HG03378 (cell line): ENCODE results near the gene SRL.

Source experiments
- ATAC-seq: cut with Tn5 transposase; IDR thresholded peaks from one replicate; pipeline ENCODE4 v1.9.1; 2021; ENCODE audit warnings: mild to moderate bottlenecking, moderate library complexity; ENCODE audit not compliant: unreplicated experiment

Gene SRL

DNA sequence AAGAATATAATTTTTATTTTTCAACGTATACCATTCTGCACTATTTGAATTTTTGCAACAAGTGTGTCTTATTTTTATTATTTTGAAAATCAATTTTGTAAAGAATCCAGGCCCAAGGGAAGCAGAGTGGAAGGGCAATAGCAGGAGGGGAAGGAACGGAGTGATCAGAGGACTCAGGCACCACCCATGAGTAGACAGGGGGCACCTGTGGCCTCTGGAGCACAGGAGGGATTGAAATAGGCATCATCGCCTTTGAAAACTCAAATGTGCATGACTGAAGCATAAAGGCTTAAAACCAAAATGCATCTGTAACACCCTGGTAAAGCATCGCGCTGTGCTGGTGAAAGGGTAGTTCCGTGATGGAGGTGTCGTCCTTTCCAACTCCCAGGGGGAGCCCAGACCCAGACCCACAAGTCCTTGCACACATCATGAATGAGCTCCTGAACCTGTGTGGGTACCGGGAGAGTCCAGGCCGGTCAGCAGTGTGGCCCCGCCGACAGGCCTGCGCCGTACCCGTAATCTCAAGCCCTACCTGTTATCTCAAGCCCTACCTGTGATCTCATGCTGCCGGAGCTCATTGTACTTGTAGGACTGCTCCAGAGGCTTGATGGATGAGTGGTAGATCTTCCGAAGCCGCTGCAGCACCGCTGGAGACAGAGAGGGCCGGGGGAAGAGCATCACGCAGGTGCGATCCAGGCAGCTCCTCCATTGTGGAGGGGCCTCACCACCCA lies 39.1 kb downstream of the SRL start:
- no peak for ATAC-seq

DNA sequence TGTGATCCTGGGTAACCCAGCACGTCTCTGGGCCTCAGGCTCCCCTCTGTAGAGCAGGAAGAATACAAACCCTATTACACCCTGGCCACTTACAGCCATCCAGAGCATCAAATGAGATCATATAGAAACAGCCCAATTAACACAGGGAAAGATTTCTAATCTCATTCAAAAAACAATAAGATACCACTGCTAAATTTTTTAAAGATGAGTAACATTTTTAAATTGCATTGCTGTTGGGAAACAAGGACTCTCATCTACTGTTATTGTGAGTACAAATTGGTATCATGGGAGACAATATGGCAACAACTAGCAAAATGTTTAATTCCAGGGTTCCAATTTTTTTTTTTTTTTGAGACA lies 41.1 kb downstream of the SRL start:
- no peak for ATAC-seq

DNA sequence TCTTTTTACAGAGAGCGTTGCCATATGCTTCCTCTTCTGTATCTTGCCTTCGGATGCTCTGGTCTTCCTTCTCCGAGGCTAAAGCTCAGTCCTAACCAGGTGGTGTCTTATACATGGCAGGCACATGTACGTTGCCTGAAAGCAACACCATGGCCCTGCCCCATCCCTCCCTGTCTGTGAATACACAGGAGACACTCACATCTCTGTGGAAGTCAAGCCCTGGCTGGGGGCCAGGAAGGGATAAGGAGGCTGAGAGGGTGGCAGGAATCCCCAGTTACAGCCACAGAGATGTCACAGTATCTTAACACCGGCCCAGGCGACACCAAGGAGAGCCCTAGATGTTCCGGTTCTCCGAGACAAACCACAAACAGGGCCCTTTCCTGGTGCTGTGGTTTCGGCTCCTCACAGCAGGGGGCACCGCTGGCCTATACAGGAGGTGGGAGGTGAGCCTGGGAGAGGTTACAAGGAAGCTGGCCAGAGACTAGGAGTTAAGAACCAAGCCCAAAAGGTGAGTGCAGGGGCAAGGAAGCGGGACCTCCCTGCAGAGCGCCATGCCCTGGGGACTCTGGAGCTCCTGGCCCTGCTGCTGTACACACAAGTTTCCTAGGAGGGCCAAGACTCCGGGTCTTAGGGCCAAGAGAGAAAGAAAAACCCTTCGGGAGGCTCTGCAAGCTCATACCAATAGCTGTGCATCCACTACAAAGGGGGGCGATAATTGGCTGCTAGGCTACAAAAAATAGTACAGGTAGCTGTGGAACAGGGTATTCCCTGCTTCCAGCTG lies 41.7 kb downstream of the SRL start:
- no peak for ATAC-seq

DNA sequence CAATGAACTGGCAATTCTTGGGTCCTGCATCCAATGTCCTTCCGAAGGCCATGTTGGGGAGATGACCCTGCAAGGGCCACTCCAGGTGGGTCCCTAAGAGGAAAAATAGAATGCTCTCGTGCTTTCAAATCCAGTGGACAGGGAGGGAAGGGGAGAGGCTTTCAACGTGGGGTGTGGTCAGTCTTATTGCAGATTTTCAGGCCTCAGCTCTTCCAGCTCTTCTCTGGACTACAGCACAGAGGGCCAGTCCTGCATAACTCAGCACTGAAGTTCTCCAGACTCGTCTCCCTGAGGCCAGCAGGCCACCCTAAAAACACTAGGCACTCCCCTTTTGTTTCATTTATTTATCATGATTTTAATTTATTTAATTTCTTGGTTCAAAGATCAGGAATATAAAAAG lies 43.1 kb downstream of the SRL start:
- no peak for ATAC-seq

DNA sequence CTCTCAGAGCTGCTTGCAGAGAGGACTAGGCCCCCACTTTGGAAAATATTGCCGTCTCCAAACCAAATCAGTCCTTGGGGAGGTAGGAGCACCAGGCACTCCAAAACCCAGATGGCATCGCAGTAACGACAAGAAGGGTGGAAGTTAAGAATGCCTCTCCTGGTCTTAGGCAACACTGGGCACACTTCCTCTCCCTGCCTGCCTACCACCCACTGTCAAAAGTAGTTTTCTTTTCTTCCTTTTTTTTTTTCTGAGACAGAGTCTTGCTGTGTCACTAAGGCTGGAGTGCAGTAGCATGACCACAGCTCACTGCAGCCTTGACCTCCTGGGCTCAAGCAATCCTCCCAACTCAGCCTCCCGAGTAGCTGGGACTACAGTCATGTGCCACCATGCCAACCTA lies 47.2 kb downstream of the SRL start:
- ATAC-seq, result no peak

DNA sequence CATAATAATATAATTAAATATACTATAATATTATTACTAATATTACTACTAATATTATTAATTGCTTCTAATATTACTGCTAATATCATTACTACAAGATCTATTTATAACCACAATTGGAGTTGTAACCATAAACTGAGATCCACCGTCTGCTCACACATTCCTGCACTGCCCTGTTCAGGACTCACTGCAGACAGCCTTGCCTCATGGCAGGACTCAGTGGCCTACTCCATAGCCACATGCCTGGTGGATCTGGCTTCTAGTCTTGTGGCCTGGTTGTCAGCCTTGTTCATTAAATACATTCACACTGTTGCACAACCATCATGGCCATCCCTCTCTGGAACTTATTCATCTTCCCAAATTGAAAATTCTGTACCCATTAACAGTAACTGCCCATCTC lies 48.0 kb downstream of the SRL start:
- ATAC-seq, result no peak

DNA sequence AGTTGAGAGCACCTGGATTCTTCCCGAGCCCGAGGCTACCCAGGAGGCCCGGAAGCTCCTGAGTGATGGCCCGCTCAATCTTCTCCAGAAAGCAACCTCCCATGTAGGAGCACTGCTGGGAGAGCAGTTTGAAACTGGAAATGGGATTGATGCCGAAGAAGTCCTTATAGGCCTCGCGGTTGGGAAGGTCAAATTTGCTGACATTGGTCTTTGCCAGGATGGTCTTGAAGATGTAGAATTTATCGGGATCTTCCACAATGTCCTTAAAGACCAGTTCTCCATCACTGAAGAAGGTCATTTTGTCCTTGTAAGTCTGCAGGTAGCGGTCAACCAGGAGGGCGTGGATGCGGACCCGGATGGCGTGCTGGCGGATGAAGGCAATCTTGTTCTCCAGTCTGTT lies 49.7 kb downstream of the SRL start:
- ATAC-seq, result no peak

DNA sequence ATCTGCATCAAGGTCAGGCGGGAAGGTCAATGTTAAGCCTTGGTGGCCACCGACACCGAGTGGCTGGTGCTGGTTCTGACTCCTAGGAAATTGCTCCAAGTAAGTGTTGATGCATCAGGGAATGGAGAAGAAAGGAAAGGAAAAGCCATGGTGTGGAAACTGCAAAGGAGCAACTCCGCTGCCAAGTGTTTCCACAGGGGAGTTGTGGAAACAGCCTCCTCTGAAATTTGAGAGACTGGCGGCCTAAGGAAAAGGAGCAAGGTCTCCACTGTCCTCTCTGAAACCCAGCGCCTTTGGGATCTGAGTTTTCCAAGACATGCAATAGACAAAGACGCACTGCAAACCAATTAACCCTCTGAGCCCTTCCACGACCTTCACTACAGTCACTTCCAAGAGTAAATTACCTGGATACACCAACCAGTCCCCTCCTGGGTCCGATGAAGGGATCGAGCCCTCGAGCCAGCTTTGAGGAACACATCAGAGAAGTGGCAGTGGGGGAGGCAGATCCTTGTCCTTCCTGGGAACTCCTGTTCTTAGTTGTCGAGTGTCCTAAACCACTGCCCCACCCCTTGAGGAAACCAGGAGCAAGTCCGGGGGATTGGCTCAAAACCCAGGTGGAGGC lies 51.1 kb downstream of the SRL start:
- ATAC-seq, result no peak

DNA sequence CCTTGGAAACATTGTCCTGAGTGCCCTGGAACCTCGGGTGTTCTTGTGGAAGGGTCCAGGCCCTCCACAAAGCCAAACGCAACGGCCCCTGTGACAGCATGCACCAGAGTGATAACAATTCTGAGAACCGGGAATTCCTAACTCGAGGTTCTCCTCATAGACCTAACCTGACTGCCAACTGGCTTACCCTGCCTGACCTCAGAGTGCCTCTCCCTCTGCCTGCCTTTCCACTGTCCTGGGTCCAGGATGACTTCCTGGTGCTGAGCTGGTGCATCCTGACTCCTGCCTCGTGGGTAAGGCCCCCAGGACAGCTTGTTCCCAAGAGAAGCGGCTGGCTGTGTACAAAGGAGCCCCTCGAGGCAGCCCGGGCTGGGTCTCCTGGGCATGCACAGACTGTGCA lies 51.8 kb downstream of the SRL start:
- no peak for ATAC-seq

DNA sequence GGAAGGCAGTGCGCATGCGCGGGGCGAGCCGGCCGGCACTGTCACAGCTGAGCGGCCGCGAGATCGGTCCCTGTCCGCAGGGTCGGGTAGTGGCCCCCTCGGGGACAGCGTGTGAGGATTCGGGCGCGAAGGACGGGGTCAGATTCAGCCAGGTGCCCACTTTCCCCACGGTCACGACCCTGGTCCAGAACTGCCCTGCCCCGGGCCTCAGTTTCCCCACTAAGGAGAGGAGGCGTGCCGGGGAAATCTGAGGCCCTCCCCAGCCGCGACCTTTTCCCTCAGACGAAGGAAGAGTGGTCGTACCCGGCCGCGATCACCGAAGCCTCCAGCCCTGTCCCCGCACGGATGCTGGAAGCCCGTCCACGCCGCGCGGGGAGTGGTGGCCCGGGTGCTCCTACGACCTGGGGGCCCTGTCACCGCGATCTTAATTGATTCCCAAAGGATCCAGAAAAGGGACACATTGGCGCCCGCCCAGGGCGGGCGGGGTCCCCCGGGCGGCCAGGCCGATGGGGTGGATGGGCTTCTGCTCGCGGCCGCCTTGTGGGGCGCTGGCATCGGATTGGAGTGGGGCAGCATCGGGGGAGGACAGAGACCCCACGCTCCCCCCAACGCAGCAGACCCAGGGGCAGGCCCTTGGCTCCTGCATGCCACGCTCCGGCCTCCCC lies 57.7 kb downstream of the SRL start:
- no peak for ATAC-seq

DNA sequence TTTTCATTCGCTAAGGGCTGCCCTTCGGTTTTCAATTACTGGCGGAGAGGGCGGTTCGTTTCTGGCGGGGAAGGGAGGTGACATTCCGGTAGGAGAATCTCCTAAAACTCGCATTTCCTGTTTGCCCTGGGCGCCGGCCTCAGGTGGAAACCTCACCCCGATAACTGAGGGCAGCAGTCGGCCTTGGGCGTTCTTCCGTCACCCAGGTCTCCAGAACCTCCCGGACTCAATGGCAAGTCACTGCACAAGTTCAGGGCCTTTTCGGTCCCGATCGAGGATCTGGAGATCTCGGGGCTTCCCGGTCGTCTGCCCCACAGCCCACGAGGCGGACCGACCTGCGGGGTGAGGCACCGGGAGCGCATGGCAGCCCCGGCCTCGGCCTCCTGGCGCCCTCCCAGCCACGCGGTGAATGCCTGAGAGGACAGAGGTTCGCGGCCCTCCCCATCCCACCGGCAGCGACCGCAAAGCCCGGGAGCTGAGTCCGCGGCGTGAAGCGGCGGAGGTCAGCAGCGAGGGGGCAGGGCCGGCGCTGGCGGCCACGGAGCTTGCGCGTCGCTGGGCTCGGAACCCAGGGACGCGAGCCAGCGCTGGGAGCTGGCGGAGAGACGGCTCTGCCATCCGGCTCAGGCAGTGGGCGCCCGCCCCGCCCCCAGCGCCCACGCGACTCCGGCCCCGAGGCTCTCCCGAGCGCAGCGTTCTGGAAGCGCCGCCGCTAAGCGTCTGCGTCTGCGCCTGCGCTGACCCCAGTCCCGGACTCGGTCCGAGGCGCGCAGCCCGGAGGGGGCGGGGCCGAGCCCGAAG lies 58.4 kb downstream of the SRL start:
- ATAC-seq, result peak; percentile 57

DNA sequence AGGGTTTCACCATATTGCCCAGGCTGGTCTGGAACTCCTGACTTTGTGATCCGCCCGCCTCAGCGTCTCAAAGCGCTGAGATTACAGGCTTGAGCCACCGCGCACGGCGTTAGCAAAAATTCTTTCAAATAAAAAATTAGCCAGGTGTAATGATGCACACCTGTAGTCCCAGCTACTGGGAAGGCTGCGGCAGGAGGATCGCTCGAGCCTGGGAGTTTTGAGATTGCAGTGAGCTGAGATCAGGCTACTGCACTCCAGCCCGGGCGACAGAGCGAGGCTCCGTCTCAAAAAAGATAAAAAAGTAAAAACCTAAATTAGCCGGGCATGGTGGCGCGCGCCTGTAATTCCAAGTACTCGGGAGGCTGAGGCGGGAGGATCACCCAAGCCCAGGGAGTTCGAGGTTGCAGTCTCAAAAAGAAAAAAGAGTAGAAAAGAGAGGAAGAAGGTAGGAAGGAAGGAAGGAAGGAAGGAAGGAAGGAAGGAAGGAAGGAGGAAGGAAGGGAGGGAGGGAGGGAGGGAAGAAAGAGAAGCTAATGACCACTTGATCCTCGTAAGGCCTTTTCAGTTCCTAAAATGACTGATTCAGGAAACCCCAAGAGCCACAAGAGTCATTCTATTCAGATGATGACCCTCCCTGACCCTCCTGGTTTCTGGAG lies 59.2 kb downstream of the SRL start:
- peak; percentile 28 for ATAC-seq

DNA sequence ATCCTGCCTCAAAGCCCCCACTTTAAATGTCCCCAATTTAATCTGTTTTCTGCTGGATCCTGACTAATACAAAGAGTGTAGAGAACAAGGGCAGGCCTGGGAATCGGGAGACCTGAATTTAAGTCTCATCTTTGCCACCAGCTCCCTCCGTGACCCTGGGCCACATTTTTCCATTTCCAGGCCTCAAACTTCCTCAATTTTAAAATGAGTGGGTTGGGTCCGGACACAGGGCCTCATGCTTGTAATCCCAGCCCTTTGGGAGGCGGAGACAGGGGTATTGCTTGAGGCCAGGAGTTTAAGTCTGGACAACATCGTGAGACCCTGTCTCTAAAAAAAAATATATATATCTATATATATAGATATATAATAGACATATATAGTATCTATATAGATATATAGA lies 61.4 kb downstream of the SRL start:
- ATAC-seq, result no peak

DNA sequence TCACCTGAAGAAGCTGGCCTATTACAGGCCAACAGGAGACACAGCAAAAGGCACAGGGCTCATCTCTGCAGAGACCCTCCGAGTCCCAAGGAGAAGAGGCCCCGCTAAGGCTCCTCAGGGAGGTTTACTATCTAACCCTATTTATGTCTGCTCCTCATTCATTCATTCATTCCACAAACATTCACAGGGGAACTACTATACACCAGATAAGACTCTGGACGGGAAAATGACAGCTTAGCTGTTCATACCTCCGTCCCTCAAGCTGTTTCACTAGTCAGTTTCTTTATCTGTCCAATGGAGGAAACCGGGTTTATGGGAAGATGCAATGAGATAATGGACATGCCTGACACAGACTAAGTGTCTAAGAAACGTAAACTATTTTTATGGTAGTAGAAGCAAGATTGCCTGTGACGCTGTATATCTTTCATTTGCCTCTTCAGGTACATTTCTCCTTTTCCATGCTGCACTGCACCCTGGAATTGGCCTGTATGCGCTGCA lies 62.1 kb downstream of the SRL start:
- ATAC-seq, result no peak

DNA sequence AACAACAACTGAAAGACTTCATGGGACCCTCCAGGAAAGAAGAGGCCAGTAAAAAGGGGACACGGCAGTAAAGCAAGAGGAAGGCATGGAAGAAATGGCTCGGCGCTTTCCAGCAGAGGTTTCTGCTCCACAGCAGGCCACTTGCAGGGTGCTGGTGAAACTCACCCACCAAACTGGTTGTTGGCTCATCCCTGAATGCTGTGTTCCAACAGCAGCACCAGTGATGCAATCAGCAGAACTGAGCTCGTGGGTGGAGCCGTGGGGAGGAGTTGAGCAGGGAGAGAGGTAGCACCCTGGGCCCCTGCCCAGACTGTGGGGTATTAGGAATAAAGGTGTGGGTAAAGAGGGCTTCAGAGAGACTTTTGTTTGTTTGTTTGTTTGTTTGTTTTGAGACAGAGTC lies 62.9 kb downstream of the SRL start:
- no peak for ATAC-seq

DNA sequence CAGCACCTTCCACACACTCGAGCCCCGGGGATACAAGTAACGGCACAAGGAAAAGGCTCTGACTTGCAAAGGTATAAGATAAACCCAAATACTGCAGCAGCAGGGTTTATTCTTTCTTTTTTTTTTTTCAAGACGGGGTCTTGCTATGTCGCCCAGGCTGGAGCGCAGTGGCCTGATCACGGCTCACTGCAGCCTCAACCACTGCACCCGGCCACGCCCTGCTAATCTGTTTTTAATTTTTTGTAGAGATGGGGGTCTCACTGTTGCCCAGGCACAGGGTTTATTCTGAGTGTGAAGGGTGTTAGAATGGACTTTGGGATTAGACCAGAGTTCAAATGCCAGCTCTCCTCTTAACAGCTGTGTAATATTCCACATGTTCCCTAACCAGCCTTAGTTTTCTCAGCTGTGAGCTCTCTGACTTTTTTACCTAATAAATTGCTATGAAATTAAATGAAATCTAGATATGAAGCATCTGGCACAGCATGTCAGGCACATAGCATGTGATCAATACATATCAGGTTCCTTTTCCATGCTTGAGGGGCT lies 63.3 kb downstream of the SRL start:
- no peak for ATAC-seq

DNA sequence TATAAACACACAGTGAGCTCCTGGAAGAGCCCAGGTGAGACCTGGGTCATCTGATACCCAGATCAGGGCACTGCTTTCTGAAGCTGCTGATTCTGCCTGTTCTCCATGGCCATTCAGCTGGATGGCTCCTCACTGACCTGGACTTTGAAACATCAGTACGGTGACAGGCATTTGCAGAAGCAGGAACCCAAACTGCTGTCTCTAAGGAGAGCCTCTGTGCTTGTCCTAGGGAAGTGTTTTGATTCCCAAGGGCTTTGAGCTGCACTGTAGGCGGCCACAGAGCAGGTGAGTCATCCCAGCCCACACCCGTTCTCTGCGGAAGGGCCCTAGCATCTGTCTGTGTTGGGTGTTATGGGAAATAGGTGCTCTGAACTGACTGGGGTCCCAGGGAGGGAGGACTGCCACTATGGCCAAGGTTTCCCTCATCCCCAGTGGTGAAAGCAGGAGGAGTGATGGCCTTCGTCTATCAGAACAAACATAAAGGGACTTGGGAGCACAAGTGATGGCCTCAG lies 64.9 kb downstream of the SRL start:
- peak; percentile 51 for ATAC-seq

DNA sequence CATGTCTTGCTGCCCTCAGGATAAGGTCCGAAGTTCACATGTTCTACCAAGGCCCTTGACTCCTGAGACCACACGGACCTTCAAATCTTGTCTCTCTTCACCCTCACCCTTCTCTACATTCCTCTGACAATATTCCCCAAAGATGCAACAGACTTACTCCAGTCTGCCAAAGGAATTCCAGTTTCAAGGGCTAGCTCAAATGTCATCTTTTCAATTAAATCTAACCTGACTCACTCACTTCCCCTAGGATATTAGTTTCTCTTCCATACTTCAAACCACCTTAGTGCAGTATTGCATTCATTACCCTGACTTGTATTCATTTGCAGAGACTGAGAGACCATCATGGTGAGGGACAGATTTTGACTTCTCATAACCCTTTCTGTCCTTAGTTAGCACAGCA lies 66.0 kb downstream of the SRL start:
- no peak for ATAC-seq

DNA sequence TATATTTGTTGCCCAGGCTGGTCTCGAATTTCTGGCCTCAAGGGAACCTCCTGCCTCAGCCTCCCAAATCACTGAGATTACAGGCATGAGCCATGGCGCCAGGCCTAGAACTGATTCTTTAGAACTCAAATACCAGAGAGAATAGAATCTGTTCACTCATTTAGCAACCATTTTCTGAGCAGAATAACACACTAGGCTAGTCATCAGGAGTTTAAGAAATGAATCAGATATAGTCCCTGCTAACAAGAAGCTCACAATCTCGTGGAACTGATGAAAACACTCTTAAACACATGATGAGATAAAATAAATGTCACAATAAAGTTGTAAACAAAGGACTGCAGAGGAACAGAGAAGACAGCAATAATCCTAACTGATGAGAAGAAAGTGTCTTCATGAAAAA lies 69.8 kb downstream of the SRL start:
- ATAC-seq, result no peak

DNA sequence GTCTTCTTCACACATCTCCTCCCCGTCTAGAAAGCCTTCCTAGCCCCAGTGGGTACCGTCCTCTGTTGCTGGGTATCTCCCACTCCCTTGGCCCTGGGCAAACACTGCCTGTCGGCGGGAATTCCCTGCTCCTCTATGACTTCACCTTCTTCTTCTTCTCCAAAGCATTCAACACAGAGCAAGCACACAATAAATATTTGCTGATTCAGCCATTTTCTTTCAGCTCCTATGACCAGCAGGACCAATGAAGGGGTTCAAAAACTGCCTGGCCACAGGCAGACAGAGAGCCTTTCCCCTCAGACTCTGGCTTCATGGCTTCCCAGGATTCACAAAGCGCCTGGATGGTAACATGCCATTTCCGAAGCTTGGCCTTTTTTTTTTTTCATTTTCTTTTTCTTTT lies 72.5 kb downstream of the SRL start:
- ATAC-seq, result no peak
